Upper lobe of left lung (tissue), 6 donors: ENCODE results near the gene DNMT3A. TPM values are rescaled to one million over a fixed set of nuclear protein-coding genes. Genes with fewer than 3 reads are reported as not detected.

Experiments
- ATAC-seq, 2 donors: fragments of 200-7000 bp; cut with Tn5 transposase; one replicate each; pipeline ENCODE4 v1.9.1; 2022; ENCODE audit warnings: mild to moderate bottlenecking in 2 of 2, moderate library complexity in 2 of 2; ENCODE audit not compliant: low FRiP score in 2 of 2
- DNase-seq, 2 donors: peaks; one replicate each; pipeline ENCODE4 v3.0.0-alpha.2; 2019 to 2020
- H3K27ac ChIP-seq, 4 donors: fragments of 200-600 bp; sonication (generic); one replicate each; pipeline ENCODE4 v1.5.1; 2016 to 2019
- H3K27me3 ChIP-seq, 4 donors: fragments of 200-600 bp; sonication (generic); one replicate each; pipeline ENCODE4 v1.5.1; 2017 to 2019
- H3K36me3 ChIP-seq, 4 donors: fragments of 200-600 bp; sonication (generic); one replicate each; pipeline ENCODE4 v1.5.1; 2016 to 2019
- H3K4me1 ChIP-seq, 4 donors: fragments of 200-600 bp; sonication (generic); one replicate each; pipeline ENCODE4 v1.5.1; 2018 to 2019
- H3K4me3 ChIP-seq, 4 donors: fragments of 200-600 bp; sonication (generic); one replicate each; pipeline ENCODE4 v1.5.1; 2017 to 2019; ENCODE audit warnings: mild to moderate bottlenecking in 2 of 4, moderate library complexity in 1 of 4
- H3K9me3 ChIP-seq, 4 donors: fragments of 200-600 bp; sonication (generic); one replicate each; pipeline ENCODE4 v1.5.1; 2018 to 2019
- CTCF ChIP-seq, 6 experiments: fragments of 450-650 bp in 4 of 6; fragments of 200-600 bp in 2 of 6; sonication (generic) in 2 of 6; IDR thresholded peaks; one replicate each; pipeline ENCODE4 v1.5.1; 2016 to 2019; ENCODE audit warnings: antibody characterized with exemption in 6 of 6
- EP300 ChIP-seq, 4 donors: sonication (generic); formaldehyde crosslinking; IDR thresholded peaks; one replicate each; pipeline ENCODE4 v1.5.1; 2017; ENCODE audit warnings: antibody characterized with exemption in 4 of 4, control low read depth in 2 of 4
- POLR2A ChIP-seq, 4 donors: fragments of 450-650 bp; IDR thresholded peaks; one replicate each; pipeline ENCODE4 v1.5.1; 2016 to 2017; ENCODE audit warnings: antibody characterized with exemption in 4 of 4, mild to moderate bottlenecking in 2 of 4
- POLR2AphosphoS5 ChIP-seq, 2 donors: sonication (generic); formaldehyde crosslinking; IDR thresholded peaks; one replicate each; pipeline ENCODE4 v1.5.1; 2017; ENCODE audit warnings: antibody characterized with exemption in 2 of 2
- WGBS, 2 donors: methylation state at CpG; one replicate each; pipeline ENCODE4 v1.1.5; 2017 to 2018; 5-methylcytosine and 5-hydroxymethylcytosine counted together
- total RNA-seq, 6 donors: library from RNA; depleted of rRNA in 4 of 6; stranded (reverse); fragments of >200 nt in 4 of 6; gene quantifications; one replicate each; pipeline versions ENCODE4 v1.1.0 to v1.2.1, GENCODE V29; 2016 to 2021
- donor health status: DM: no; HTN: no; CAD: no; lungs with moderate emphysema.
- donor health status: DM: no; HTN: yes; CAD: no; lungs with severe emphysema.

Gene DNMT3A
- total RNA-seq, 6 donors from 2014 or later: 7.8 to 49.2 (median 30.4) TPM

- H3K27ac ChIP-seq: no peak overlapping the region
- H3K4me1 ChIP-seq: no peaks in the 10 kb centered on the region
- no peak overlapping the region for H3K4me3 ChIP-seq
- H3K36me3 ChIP-seq: peaks cover 0 to 5% (median 2%) of the 10 kb centered on the region in 4 donors
- 89 to 94% methylated on average over 17 to 19 of the region's 19 CpGs for WGBS, 2 donors
- no peak for TF ChIP-seq POLR2A (IDR thresholded peaks at IDR 0.05)
- no peak for TF ChIP-seq POLR2AphosphoS5 (IDR thresholded peaks at IDR 0.05)
- no peak for TF ChIP-seq CTCF (IDR thresholded peaks at IDR 0.05)
- no peak for TF ChIP-seq EP300 (IDR thresholded peaks at IDR 0.05)
- ATAC-seq (no peak), DNase-seq (peak in 1 of 2 donors; percentile 35)
- no peaks in the 10 kb centered on the region for H3K27me3 ChIP-seq
- H3K9me3 ChIP-seq: no peaks in the 10 kb centered on the region
Measured at GRCh38 chr2:25386971-25387875, 45.5 kb upstream of the DNMT3A start.

GRCh38 chr2:25385910-25386309 is 44.2 kb upstream of the DNMT3A start:
- no peak for TF ChIP-seq CTCF (IDR thresholded peaks at IDR 0.05)
- no peak for TF ChIP-seq POLR2A (IDR thresholded peaks at IDR 0.05)
- no peak for TF ChIP-seq POLR2AphosphoS5 (IDR thresholded peaks at IDR 0.05)
- no peak for TF ChIP-seq EP300 (IDR thresholded peaks at IDR 0.05)
- DNase-seq: no peak
- Histone ChIP-seq H3K4me1 (no peaks in the 10 kb centered on the region), H3K4me3 (no peak overlapping the region), H3K27me3 (no peaks in the 10 kb centered on the region), H3K36me3 (peaks cover 0 to 5% (median 2%) of the 10 kb centered on the region in 4 donors), H3K9me3 (no peaks in the 10 kb centered on the region), H3K27ac (no peak overlapping the region)
- no peak for ATAC-seq
- WGBS, 2 donors: 87 to 89% methylated on average over 8 of the region's 8 CpGs

GRCh38 chr2:25383806-25384205 is 42.1 kb upstream of the DNMT3A start:
- no peak overlapping the region for H3K27ac ChIP-seq
- H3K27me3 ChIP-seq: no peaks in the 10 kb centered on the region
- H3K4me3 ChIP-seq: no peak overlapping the region
- ATAC-seq: no peak
- no peaks in the 10 kb centered on the region for H3K9me3 ChIP-seq
- H3K4me1 ChIP-seq: no peaks in the 10 kb centered on the region
- H3K36me3 ChIP-seq: peaks cover 0 to 5% (median 2%) of the 10 kb centered on the region in 4 donors
- DNase-seq: no peak
- 94 to 98% methylated on average over 8 to 9 of the region's 9 CpGs for WGBS, 2 donors
- TF ChIP-seq POLR2A (IDR thresholded peaks at IDR 0.05): no peak
- no peak for TF ChIP-seq CTCF (IDR thresholded peaks at IDR 0.05)

GRCh38 chr2:25381502-25381901 is 39.8 kb upstream of the DNMT3A start:
- ATAC-seq (no peak), DNase-seq (no peak)
- Histone ChIP-seq H3K9me3 (no peaks in the 10 kb centered on the region), H3K36me3 (no peaks in the 10 kb centered on the region), H3K4me1 (peaks cover 11 to 18% (median 11%) of the 10 kb centered on the region in 4 donors), H3K4me3 (no peak overlapping the region), H3K27me3 (no peaks in the 10 kb centered on the region), H3K27ac (no peak overlapping the region)
- 71 to 76% methylated on average over 7 of the region's 7 CpGs for WGBS, 2 donors
- TF ChIP-seq CTCF (IDR thresholded peaks at IDR 0.05) (no peak), POLR2A (IDR thresholded peaks at IDR 0.05) (no peak), EP300 (IDR thresholded peaks at IDR 0.05) (no peak), POLR2AphosphoS5 (IDR thresholded peaks at IDR 0.05) (no peak)
